Peyer's patch (tissue), 4 donors: ENCODE measurements around the gene RHD. TPM values are rescaled to one million over a fixed set of nuclear protein-coding genes. Genes with fewer than 3 reads are reported as not detected.

Source experiments
- DNase-seq, 3 donors: peaks; one replicate each; pipeline ENCODE4 v3.0.0-alpha.2; 2017 to 2019
- H3K27ac ChIP-seq, 4 donors: fragments of 200-600 bp; sonication (generic); one replicate each; pipeline ENCODE4 v1.5.1; 2016 to 2019
- H3K27me3 ChIP-seq, 2 donors: fragments of 200-600 bp; sonication (generic); one replicate each; pipeline ENCODE4 v1.5.1; 2019
- H3K36me3 ChIP-seq, 3 donors: fragments of 200-600 bp; sonication (generic); one replicate each; pipeline ENCODE4 v1.5.1; 2016 to 2019
- H3K4me1 ChIP-seq, 4 donors: fragments of 200-600 bp; sonication (generic); one replicate each; pipeline ENCODE4 v1.5.1; 2016 to 2019
- H3K4me3 ChIP-seq, 4 donors: fragments of 200-600 bp; sonication (generic); 1 replicate in 3 of 4; 2 replicates in 1 of 4; pipeline ENCODE4 v1.5.1; 2016 to 2019; ENCODE audit warnings: mild to moderate bottlenecking in 1 of 4
- H3K9me3 ChIP-seq, 4 donors: fragments of 200-600 bp; sonication (generic); one replicate each; pipeline ENCODE4 v1.5.1; 2016 to 2019; ENCODE audit warnings: mild to moderate bottlenecking in 1 of 4
- CTCF ChIP-seq, 6 experiments: fragments of 450-650 bp in 4 of 6; fragments of 200-600 bp in 2 of 6; sonication (generic) in 1 of 6; IDR thresholded peaks; one replicate each; pipeline ENCODE4 v1.5.1; 2017 to 2019; ENCODE audit warnings: antibody characterized with exemption in 6 of 6, mild to moderate bottlenecking in 3 of 6, moderate library complexity in 1 of 6
- POLR2A ChIP-seq, 2 donors: fragments of 450-650 bp; IDR thresholded peaks; one replicate each; pipeline ENCODE4 v1.5.1; 2017; ENCODE audit warnings: antibody characterized with exemption in 2 of 2, mild to moderate bottlenecking in 2 of 2, moderate library complexity in 2 of 2
- total RNA-seq, 4 donors: library from RNA; depleted of rRNA; stranded (reverse); fragments of >200 nt; gene quantifications; one replicate each; pipeline ENCODE4 v1.1.0, GENCODE V29; 2016

Gene RHD
- total RNA-seq, 4 donors from 2014 or later: not detected

DNA sequence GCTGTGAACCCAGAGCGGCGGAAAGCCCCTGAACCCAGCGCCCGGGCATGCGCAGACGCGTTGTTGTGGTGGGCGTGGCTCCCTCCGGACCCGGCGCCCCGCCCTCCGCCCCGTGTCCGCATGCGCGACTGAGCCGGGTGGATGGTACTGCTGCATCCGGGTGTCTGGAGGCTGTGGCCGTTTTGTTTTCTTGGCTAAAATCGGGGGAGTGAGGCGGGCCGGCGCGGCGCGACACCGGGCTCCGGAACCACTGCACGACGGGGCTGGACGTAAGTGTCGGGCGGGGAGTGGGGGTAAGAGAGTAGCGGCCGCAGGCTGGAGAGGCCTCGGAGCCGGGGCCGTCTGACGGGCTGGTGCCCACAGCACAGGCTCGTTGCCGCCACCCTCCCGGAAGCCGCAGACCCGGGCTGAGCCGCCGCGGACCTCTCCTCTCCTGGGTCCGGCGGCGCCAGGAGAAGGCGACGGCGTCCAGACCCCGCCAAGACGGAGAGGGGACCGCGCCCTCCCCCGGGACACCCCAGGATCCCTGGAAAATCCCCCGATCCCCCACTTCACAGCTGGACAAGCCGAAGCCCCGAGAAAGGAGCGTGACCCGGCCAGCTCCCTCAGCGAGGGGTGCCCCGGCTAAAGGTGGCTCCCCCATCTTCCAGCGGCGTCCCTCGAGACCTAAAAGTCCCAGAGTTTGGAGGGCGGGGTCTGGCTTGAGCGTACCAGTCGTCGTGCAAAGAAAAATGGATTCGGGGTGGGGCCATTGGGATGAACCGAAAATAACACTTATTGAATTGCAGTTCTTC is 66.1 kb downstream of the RHD start, which contains the start of gene TMEM50A:
TSS of gene TMEM50A (plus strand) at position 147 of the 794 bp plus-strand sequence. CDS start 2,153 bp downstream, outside the sequence.
- TF ChIP-seq CTCF (IDR thresholded peaks at IDR 0.05) (no peak), POLR2A (IDR thresholded peaks at IDR 0.05) (peak; percentile 75 to 76)
- DNase-seq: peak; percentile 89 to 95 (median 90)
- no peaks in the 10 kb centered on the region for H3K9me3 ChIP-seq

GRCh38 chr1:25338986-25339385 is 66.7 kb downstream of the RHD start:
- Histone ChIP-seq H3K4me1 (peaks cover 0 to 19% (median 8%) of the 10 kb centered on the region in 4 donors), H3K27ac (peak overlapping the region; percentile 90 to 97 (median 95)), H3K27me3 (no peaks in the 10 kb centered on the region), H3K9me3 (no peaks in the 10 kb centered on the region), H3K4me3 (peak overlapping the region; percentile 53 to 94 (median 84)), H3K36me3 (peaks cover 0 to 14% (median 0%) of the 10 kb centered on the region in 3 donors)
- TF ChIP-seq CTCF (IDR thresholded peaks at IDR 0.05): no peak
- no peak for TF ChIP-seq POLR2A (IDR thresholded peaks at IDR 0.05)
- no peak for DNase-seq

More for the DNA sequence above, 66.1 kb downstream of the RHD start, which contains the start of gene TMEM50A:
- no peaks in the 10 kb centered on the region for H3K27me3 ChIP-seq
- peak within 1 kb of the TSS; percentile 90 to 97 (median 95) for H3K27ac ChIP-seq
- peak within 1 kb of the TSS; percentile 53 to 94 (median 84) for H3K4me3 ChIP-seq
- peaks cover 0 to 8% (median 0%) of the 10 kb centered on the region in 3 donors for H3K36me3 ChIP-seq
- H3K4me1 ChIP-seq: peaks cover 0 to 19% (median 8%) of the 10 kb centered on the region in 4 donors

DNA sequence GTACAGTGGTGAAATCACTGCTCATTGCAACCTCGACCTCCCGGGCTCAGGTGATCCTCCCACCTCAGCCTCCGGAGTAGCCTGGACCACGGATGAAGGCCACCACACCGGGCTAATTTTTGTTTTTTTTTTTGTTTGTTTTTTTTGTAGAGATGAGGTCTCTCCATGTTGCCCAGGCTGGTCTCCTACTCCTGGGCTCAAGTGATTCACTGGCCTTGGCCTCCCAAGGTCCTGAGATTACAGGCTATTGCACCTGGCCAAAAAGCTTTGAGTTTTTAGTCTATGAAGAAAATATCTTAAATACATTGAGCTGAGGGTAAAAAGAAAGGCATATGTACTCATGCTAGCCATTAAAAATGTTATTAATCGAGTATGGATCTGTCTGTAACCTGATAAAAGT is 69.4 kb downstream of the RHD start:
- no peak overlapping the region for H3K4me3 ChIP-seq
- TF ChIP-seq POLR2A (IDR thresholded peaks at IDR 0.05) (no peak), CTCF (IDR thresholded peaks at IDR 0.05) (no peak)
- no peak overlapping the region for H3K27ac ChIP-seq
- no peaks in the 10 kb centered on the region for H3K9me3 ChIP-seq
- H3K27me3 ChIP-seq: no peaks in the 10 kb centered on the region
- DNase-seq: no peak
- peaks cover 0 to 19% (median 8%) of the 10 kb centered on the region in 4 donors for H3K4me1 ChIP-seq
- peaks cover 0 to 38% (median 0%) of the 10 kb centered on the region in 3 donors for H3K36me3 ChIP-seq

DNA sequence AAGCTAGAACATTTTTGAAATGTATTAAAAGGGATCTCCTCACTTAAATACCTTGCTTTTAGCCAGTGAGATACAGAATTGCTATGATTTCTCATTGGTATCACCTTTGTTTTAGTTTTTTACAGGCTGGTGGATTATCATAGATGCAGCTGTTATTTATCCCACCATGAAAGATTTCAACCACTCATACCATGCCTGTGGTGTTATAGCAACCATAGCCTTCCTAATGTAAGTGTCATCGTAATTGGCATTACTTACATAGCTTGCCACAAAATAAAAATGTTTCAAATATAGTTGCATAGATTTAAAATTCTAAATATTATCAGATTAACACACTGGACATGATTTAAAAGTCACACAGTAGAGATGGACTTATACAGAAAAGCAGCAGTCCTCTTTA is 70.5 kb downstream of the RHD start:
- H3K27me3 ChIP-seq: no peaks in the 10 kb centered on the region
- no peak overlapping the region for H3K4me3 ChIP-seq
- no peaks in the 10 kb centered on the region for H3K9me3 ChIP-seq
- peaks cover 0 to 19% (median 8%) of the 10 kb centered on the region in 4 donors for H3K4me1 ChIP-seq
- no peak overlapping the region for H3K27ac ChIP-seq
- no peak for DNase-seq
- peaks cover 0 to 44% (median 0%) of the 10 kb centered on the region in 3 donors for H3K36me3 ChIP-seq
- TF ChIP-seq POLR2A (IDR thresholded peaks at IDR 0.05) (no peak), CTCF (IDR thresholded peaks at IDR 0.05) (no peak)

GRCh38 chr1:25343872-25344271 is 71.6 kb downstream of the RHD start:
- Histone ChIP-seq H3K9me3 (no peaks in the 10 kb centered on the region), H3K4me1 (peaks cover 0 to 19% (median 8%) of the 10 kb centered on the region in 4 donors), H3K36me3 (peaks cover 0 to 54% (median 0%) of the 10 kb centered on the region in 3 donors), H3K27ac (no peak overlapping the region), H3K27me3 (no peaks in the 10 kb centered on the region), H3K4me3 (no peak overlapping the region)
- DNase-seq: no peak
- TF ChIP-seq CTCF (IDR thresholded peaks at IDR 0.05): no peak
- no peak for TF ChIP-seq POLR2A (IDR thresholded peaks at IDR 0.05)
